Small intestine (tissue), 7 donors: Measurements from ENCODE around the gene CYSRT1. TPM values are rescaled to one million over a fixed set of nuclear protein-coding genes. Genes with fewer than 3 reads are reported as not detected.

Experiments
- DNase-seq, 2 donors: peaks; one replicate each; pipeline versions ENCODE4 v3.0.0 to v3.0.0-alpha.2; 2013
- FAIRE-seq: peaks from 2 replicates; lab custom pipeline; 2012; peaks lifted over from hg19 to GRCh38; lab: Jason Lieb, UNC
- H3K27ac ChIP-seq, 3 donors: one replicate each; pipeline ENCODE4 v1.5.1; 2013; ENCODE audit warnings: low read length in 2 of 3, mild to moderate bottlenecking in 2 of 3, control low read depth in 1 of 3, inconsistent platforms in 1 of 3, low read depth in 1 of 3, moderate library complexity in 1 of 3
- H3K27me3 ChIP-seq, 3 donors: one replicate each; pipeline ENCODE4 v1.6.1; 2013; ENCODE audit warnings: low read length in 3 of 3, inconsistent platforms in 1 of 3; ENCODE audit not compliant: control insufficient read depth in 3 of 3, insufficient read depth in 3 of 3
- H3K36me3 ChIP-seq, 3 donors: one replicate each; pipeline ENCODE4 v1.6.1; 2013; ENCODE audit warnings: low read length in 3 of 3, inconsistent platforms in 1 of 3, low read depth in 1 of 3, mild to moderate bottlenecking in 1 of 3, moderate library complexity in 1 of 3; ENCODE audit not compliant: control insufficient read depth in 3 of 3, insufficient read depth in 2 of 3
- H3K4me1 ChIP-seq, 3 donors: one replicate each; pipeline ENCODE4 v1.6.1; 2013; ENCODE audit warnings: low read length in 2 of 3, inconsistent platforms in 1 of 3, low read depth in 1 of 3, mild to moderate bottlenecking in 1 of 3, moderate library complexity in 1 of 3; ENCODE audit not compliant: control insufficient read depth in 3 of 3, insufficient read depth in 2 of 3
- H3K4me3 ChIP-seq, 3 donors: one replicate each; pipeline ENCODE4 v1.5.1; 2013; ENCODE audit warnings: low read length in 3 of 3, control low read depth in 1 of 3, inconsistent platforms in 1 of 3, low read depth in 1 of 3, mild to moderate bottlenecking in 1 of 3, moderate library complexity in 1 of 3
- H3K9me3 ChIP-seq, 2 donors: one replicate each; pipeline ENCODE4 v1.6.1; 2013; ENCODE audit warnings: low read depth in 1 of 2, low read length in 1 of 2; ENCODE audit not compliant: control insufficient read depth in 2 of 2, insufficient read depth in 1 of 2
- WGBS, 3 donors: extraction: QIAGEN DNeasy Blood & Tissue Kit; methylation state at CpG; one replicate each; pipeline ENCODE4 v1.1.7; 2013; 5-methylcytosine and 5-hydroxymethylcytosine counted together
- polyA plus RNA-seq, 4 donors: library from polyadenylated mRNA; stranded (reverse) in 3 of 4; unstranded in 1 of 4; fragments of 200-250 nt in 3 of 4; fragments of 120-200 nt in 1 of 4; gene quantifications; one replicate each; pipeline versions ENCODE4 v1.2.1 to v1.2.3, GENCODE V29; 2013
- donor health status: healthy with polysubstance abuse.
- donor health status: control.
- donor health status: control.
- donor health status: Bipolar disorder and iron deficiency.
- donor health status: healthy.

The CYSRT1 gene
- polyA plus RNA-seq, 4 donors, result 0.57 to 70.0 (median 1.5) TPM

GRCh38 chr9:137180491-137180890, 44.5 kb upstream of the CYSRT1 start:
- H3K9me3 ChIP-seq, result no peaks in the 10 kb centered on the region
- FAIRE-seq, result no peak
- H3K36me3 ChIP-seq, result peaks cover 17 to 88% (median 25%) of the 10 kb centered on the region in 3 donors
- no peak overlapping the region for H3K4me3 ChIP-seq
- no peak for DNase-seq
- H3K4me1 ChIP-seq, result peaks cover 0 to 2% (median 0%) of the 10 kb centered on the region in 3 donors
- no peak overlapping the region for H3K27ac ChIP-seq
- no peaks in the 10 kb centered on the region for H3K27me3 ChIP-seq
- 95 to 97% (median 96%) methylated on average over 20 of the region's 20 CpGs for WGBS, 3 donors

- FAIRE-seq, result no peak
- Histone ChIP-seq H3K4me1 (peaks cover 0 to 8% (median under 1%) of the 10 kb centered on the region in 3 donors), H3K4me3 (no peak overlapping the region), H3K36me3 (peaks cover 17 to 99% (median 25%) of the 10 kb centered on the region in 3 donors), H3K9me3 (no peaks in the 10 kb centered on the region), H3K27ac (no peak overlapping the region), H3K27me3 (no peaks in the 10 kb centered on the region)
- no peak for DNase-seq
- WGBS, 3 donors, result 91 to 96% (median 96%) methylated on average over 22 of the region's 22 CpGs
These were observed 43.3 kb upstream of the CYSRT1 start for GRCh38 chr9:137181680-137182079.

GRCh38 chr9:137182836-137183235, 42.1 kb upstream of the CYSRT1 start:
- FAIRE-seq (no peak), DNase-seq (no peak)
- Histone ChIP-seq H3K36me3 (peaks cover 17 to 98% (median 24%) of the 10 kb centered on the region in 3 donors), H3K27me3 (no peaks in the 10 kb centered on the region), H3K4me3 (no peak overlapping the region), H3K4me1 (peaks cover 0 to 20% (median 12%) of the 10 kb centered on the region in 3 donors), H3K9me3 (no peaks in the 10 kb centered on the region), H3K27ac (no peak overlapping the region)
- WGBS, 3 donors, result 92 to 96% (median 92%) methylated on average over 16 to 17 of the region's 17 CpGs

GRCh38 chr9:137183980-137184595, 40.9 kb upstream of the CYSRT1 start:
- Histone ChIP-seq H3K27me3 (no peaks in the 10 kb centered on the region), H3K27ac (no peak overlapping the region), H3K9me3 (no peaks in the 10 kb centered on the region), H3K4me3 (no peak overlapping the region), H3K36me3 (peaks cover 14 to 86% (median 15%) of the 10 kb centered on the region in 3 donors), H3K4me1 (peaks cover 0 to 20% (median 12%) of the 10 kb centered on the region in 3 donors)
- 94 to 96% (median 95%) methylated on average over 27 of the region's 27 CpGs for whole genome bisulfite sequencing, 3 donors
- FAIRE-seq (no peak), DNase-seq (no peak)

GRCh38 chr9:137184881-137185660, 39.9 kb upstream of the CYSRT1 start:
- H3K4me1 ChIP-seq, result peaks cover 3 to 29% (median 19%) of the 10 kb centered on the region in 3 donors
- H3K9me3 ChIP-seq, result no peaks in the 10 kb centered on the region
- FAIRE-seq, result no peak
- 93 to 94% (median 93%) methylated on average over 44 to 48 of the region's 48 CpGs for WGBS, 3 donors
- H3K27ac ChIP-seq, result no peak overlapping the region
- H3K27me3 ChIP-seq, result no peaks in the 10 kb centered on the region
- H3K36me3 ChIP-seq, result peaks cover 12 to 85% (median 14%) of the 10 kb centered on the region in 3 donors
- no peak overlapping the region for H3K4me3 ChIP-seq
- no peak for DNase-seq

- DNase-seq, result no peak
- Histone ChIP-seq H3K4me3 (no peak overlapping the region), H3K4me1 (peaks cover 3 to 35% (median 19%) of the 10 kb centered on the region in 3 donors), H3K36me3 (peaks cover 9 to 85% (median 12%) of the 10 kb centered on the region in 3 donors), H3K27ac (no peak overlapping the region), H3K9me3 (no peaks in the 10 kb centered on the region), H3K27me3 (no peaks in the 10 kb centered on the region)
- WGBS, 3 donors, result 92 to 96% (median 93%) methylated on average over 19 of the region's 19 CpGs
- FAIRE-seq, result no peak
These were observed 39.1 kb upstream of the CYSRT1 start for GRCh38 chr9:137185921-137186320.

GRCh38 chr9:137186385-137186784, 38.6 kb upstream of the CYSRT1 start:
- H3K36me3 ChIP-seq, result peaks cover 9 to 85% (median 12%) of the 10 kb centered on the region in 3 donors
- FAIRE-seq, result no peak
- 37 to 69% (median 42%) methylated on average over 6 of the region's 6 CpGs for WGBS, 3 donors

GRCh38 chr9:137187386-137187785, 37.6 kb upstream of the CYSRT1 start:
- WGBS, 3 donors, result 75 to 84% (median 75%) methylated on average over 15 of the region's 15 CpGs
- peak overlapping the region; percentile 84 to 100 (median 89) for H3K4me3 ChIP-seq
- peaks cover 9 to 85% (median 9%) of the 10 kb centered on the region in 3 donors for H3K36me3 ChIP-seq
- no peak for FAIRE-seq
- no peak overlapping the region for H3K27ac ChIP-seq
- H3K4me1 ChIP-seq, result peaks cover 3 to 35% (median 19%) of the 10 kb centered on the region in 3 donors
- H3K27me3 ChIP-seq, result no peaks in the 10 kb centered on the region
- no peaks in the 10 kb centered on the region for H3K9me3 ChIP-seq
- DNase-seq, result no peak

More at GRCh38 chr9:137186385-137186784, 38.6 kb upstream of the CYSRT1 start:
- Histone ChIP-seq H3K27ac (no peak overlapping the region), H3K4me3 (no peak overlapping the region), H3K9me3 (no peaks in the 10 kb centered on the region), H3K4me1 (peaks cover 3 to 35% (median 19%) of the 10 kb centered on the region in 3 donors), H3K27me3 (no peaks in the 10 kb centered on the region)
- DNase-seq, result no peak
